GM12864 (cell line): ENCODE data around the gene PLEKHA7.

Experiments used
- DNase-seq: peaks from one replicate; pipeline ENCODE4 v3.0.0-alpha.2; 2011; ENCODE audit warnings: low read depth
- H3K4me3 ChIP-seq: 2 replicates; pipeline ENCODE4 v1.5.1; 2011; ENCODE audit warnings: mild to moderate bottlenecking, low read depth, low read length, control low read depth
- TF ChIP-seq, protein P1 (sequence below): IDR thresholded peaks from 2 replicates; pipeline ENCODE4 v1.5.1; 2011; ENCODE audit warnings: low read depth, mild to moderate bottlenecking, moderate library complexity, low read length, control low read depth, inconsistent platforms; ENCODE audit errors: missing control alignments

The PLEKHA7 gene

GRCh38 chr11:16743478-16743877 lies 270.7 kb downstream of the PLEKHA7 start:
- TF ChIP-seq, protein P1, sequence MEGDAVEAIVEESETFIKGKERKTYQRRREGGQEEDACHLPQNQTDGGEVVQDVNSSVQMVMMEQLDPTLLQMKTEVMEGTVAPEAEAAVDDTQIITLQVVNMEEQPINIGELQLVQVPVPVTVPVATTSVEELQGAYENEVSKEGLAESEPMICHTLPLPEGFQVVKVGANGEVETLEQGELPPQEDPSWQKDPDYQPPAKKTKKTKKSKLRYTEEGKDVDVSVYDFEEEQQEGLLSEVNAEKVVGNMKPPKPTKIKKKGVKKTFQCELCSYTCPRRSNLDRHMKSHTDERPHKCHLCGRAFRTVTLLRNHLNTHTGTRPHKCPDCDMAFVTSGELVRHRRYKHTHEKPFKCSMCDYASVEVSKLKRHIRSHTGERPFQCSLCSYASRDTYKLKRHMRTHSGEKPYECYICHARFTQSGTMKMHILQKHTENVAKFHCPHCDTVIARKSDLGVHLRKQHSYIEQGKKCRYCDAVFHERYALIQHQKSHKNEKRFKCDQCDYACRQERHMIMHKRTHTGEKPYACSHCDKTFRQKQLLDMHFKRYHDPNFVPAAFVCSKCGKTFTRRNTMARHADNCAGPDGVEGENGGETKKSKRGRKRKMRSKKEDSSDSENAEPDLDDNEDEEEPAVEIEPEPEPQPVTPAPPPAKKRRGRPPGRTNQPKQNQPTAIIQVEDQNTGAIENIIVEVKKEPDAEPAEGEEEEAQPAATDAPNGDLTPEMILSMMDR, result no peak
- DNase-seq, result no peak
- H3K4me3 ChIP-seq, result no peak overlapping the region

- H3K4me3 ChIP-seq, result no peak overlapping the region; the same call in 1 of the 2 replicates
- DNase-seq, result no peak
- TF ChIP-seq, protein P1, result no peak
These were observed 272.7 kb downstream of the PLEKHA7 start for GRCh38 chr11:16741473-16741872.

GRCh38 chr11:16738947-16739815 lies 275.0 kb downstream of the PLEKHA7 start:
- TF ChIP-seq, protein P1, result no peak
- DNase-seq, result no peak
- H3K4me3 ChIP-seq, result peak overlapping the region; percentile 72

GRCh38 chr11:16738193-16738946 lies 275.8 kb downstream of the PLEKHA7 start, which contains the start of gene C11orf58:
Gene C11orf58, plus strand, starts transcription at chr11:16738647. Its CDS starts 132 bp downstream, at chr11:16738779.
- peak; percentile 90 for DNase-seq
- H3K4me3 ChIP-seq, result peak within 1 kb of the TSS; percentile 72
- TF ChIP-seq, protein P1, result peak; percentile 6

GRCh38 chr11:16737818-16738192 lies 276.4 kb downstream of the PLEKHA7 start:
- H3K4me3 ChIP-seq, result peak overlapping the region; percentile 72
- no peak for DNase-seq
- TF ChIP-seq, protein P1, result no peak
